NCI-H446 treated with DMSO at 0.1 percent for 48 hours (cell line): ENCODE data around the gene MRC1.

ENCODE experiments used
- DNase-seq: peaks from one replicate; lab custom pipeline; 2025; lab: John Stamatoyannopoulos, UW

Gene MRC1

DNA sequence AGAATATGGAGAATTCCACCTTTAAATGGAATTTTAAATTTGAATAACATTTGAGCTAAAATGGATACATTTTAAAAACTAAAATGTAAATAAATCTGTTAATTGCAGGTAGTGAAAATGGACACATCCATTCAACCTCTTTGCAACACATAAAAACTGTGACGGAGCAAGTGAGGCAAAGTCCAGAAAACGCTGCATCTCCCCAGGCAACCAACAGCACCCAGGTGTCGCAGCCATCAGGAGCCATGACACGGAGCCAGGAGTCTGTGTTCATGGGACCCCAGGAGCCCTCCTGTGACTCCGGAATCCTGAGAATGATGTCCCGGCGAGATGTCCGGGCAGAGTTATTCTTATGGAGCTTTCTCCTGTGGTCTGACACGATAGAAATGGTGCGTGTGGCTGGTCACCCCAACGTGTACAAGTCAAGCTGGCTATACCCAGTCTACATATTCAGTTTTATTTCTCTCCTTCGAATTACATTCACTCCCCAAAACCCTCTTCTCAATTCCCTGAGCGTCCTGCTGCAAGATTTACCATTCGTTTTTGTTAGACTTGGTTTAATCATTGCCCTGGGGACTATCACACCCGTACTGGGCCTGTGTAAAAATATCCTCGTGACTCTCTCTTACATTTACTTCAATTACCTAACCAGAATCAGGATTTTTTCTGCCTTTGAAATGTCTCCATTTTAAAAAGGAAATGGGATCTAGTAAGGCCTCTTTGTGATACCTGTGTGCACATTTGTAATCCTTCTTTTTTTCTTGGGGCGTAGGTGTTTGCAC lies 13.1 kb upstream of the MRC1 start:
- DNase-seq: no peak

DNA sequence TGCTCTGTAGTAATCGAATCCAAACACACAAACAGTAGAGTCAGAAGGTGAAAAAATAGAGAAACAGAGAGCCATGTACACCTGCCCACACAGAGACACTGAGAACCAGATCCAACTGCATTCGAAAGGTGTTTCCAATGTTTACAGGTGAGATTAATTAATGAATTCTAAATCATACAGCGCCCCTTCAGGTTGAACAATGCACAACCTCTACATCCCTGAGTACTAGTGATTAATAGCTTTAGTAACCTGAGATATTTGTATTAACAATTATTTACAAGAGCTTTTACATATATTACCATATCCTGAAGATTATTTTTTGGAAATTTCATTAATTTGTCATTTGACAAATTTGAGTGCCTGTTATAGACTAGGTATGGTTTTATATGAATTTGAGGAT lies 7.6 kb upstream of the MRC1 start:
- DNase-seq: no peak

DNA sequence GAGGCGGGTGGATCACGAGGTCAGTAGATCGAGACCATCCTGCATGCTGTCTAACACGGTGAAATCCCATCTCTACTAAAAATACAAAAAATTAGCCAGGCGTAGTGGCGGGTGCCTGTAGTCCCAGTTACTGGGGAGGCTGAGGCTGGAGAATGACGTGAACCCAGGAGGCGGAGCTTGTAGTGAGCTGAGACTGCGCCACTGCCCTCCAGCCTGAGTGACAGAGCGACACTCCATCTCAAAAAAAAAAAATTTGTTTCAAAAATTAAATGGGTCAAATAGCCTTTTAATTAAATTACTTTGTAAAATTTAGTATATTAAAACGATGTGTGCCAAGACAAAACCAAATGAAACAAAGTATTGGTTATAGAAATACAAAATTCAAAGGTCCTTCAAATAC lies 6.8 kb upstream of the MRC1 start:
- no peak for DNase-seq

DNA sequence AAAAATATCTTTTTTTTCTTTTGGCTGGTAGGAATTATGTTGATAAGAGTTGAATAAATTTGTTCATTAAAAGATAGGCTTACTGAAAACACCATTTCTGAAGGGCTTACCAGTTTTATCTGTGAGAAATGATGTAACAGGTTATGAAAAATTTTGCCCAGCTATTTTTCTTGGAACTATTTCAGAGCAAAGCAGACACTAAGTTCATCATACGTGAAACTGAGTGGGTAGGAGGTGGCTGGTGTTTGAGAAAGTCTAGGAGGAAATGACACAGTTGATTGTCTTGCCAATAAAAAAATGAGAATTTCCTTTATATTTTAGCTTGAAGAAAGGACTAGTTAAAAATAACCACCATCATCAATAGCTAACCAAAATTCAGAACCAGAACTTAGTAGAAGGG lies 6.2 kb upstream of the MRC1 start:
- no peak for DNase-seq

DNA sequence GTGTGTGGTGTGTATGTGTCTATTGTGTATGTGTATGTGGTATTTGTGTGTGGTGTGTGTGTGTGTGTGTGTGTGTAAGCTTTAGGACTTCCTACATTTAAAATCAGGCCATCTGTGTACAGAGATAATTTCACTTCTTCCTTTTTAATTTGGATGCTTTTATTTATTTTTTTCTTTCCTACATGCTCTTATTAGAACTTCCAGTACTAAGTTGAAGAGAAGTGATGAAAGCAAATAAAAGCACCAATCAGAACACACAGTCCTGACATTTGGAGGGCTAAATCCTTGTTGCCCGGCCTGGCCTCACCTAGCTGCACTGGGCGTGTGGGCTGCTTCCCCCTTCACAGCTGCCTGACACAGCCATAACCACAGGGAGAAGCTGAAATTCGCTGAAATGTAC lies 3.8 kb upstream of the MRC1 start:
- no peak for DNase-seq

DNA sequence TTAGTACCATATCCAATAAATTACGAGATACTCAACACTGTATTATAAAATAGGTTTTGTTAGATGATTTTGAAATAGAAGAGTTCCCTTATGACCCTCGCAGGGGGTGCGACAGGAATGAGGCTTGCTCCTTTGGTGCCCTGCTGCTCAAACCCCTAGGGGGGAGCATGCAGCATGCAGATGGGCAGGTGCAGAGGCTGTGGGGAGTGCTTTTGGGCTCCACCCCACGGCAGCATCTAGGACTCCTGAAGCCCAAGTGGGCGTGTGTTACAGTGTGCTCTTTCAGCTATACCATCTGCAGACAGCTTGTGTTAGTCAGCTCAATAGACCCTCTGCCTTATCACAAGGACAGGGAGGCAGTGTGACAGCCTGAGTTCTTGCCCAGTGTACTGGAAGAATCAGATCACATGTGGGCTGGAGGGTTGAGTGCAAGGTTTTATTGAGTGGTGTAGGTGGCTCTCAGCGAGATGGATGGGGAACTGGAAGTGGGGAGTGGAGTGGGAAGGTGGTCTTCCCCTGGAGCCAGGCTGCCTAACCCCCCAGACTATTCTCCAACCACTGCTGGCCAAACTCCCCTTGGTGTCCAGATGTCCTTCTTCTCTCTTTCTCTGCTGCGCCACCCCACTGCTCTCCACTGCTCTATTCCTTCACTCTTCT lies 3.1 kb upstream of the MRC1 start:
- no peak for DNase-seq

DNA sequence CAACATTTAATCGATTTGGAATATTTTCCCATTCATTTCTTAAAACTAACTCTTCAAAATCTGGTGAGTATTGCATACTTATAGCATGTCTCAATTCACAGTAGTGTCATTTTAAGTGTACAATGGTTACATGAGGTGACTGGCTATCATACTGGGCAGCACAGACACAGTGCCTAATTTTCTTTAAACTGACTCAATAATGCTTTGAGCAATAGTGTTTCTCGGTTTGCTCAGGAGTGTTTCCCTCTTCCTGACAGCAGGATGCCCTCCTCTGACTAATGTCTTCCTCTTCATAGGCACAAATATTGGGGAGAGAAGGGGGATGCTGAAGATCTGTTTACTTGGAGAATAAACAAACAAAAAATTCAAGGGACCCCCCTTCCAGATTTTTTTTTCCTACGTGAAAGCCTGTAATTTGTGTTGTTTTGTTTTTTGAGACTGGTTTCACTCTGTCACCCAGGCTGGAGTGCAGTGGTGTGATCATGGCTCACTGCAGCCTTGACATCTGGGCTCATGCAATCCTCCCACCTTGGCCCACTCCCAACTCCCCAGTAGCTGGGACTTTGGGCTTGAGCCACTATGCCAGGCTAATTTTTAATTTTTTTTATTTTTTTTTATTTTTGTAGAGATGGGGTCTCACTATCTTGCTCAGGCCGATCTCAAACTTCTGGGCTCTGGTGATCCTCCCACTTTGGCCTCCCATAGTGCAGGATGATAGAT lies 2.2 kb downstream of the MRC1 start:
- DNase-seq: peak; percentile 10

DNA sequence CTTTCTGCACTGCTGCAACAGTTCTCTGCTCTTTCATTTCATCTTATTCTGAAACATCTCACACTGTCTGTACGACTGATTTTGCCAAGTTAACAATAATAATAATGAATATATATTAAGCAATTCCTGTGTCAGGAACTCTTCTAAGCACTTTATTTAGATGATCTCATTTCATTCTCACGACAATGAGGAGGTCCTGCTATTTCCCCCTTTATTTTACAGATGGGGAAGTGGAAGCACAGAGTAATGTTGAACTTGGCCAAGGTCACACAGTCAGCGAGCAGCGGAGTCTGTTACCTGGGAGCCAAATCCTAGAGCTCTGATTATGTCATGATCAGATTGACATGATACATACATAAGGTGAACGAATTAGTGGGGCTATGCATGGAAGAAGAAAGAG lies 5.8 kb downstream of the MRC1 start:
- DNase-seq: no peak

DNA sequence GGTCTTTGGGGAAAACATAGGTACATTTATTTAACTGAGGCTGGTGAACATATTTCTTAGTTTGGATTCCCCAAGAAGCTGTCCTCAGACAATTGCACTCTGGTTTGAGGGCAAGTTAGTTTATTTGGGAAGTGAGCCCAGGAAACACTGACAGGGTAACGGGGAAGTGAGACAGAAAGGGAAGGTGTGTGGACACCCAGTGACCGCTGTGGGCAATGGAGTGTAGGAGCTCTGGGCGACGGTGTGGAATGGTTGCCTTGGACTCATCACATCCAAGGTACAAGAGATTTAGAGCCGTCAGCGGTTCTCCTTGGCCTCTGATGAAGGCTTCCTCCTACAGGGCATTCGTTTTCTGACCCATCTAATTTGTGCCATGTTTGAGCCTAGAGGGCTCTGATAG lies 7.1 kb downstream of the MRC1 start:
- DNase-seq: no peak

DNA sequence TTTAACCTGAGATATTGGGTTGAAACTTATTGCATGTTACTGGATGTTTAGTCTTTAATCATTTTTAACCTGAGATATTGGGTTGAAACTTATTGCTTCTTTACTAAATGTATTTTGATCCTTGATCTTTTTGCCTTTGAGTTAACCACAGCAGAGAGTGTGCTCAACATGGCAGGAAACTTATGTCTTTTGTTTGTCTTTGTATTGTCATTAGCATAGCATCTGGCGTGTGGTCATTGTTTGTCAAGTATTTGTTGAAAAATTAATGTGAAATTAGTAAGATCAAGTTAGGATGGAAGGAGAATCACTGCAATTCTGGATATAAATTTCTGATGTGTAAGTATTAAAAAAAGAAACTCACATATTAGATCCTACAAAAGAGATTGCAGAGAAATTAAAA lies 8.2 kb downstream of the MRC1 start:
- no peak for DNase-seq

DNA sequence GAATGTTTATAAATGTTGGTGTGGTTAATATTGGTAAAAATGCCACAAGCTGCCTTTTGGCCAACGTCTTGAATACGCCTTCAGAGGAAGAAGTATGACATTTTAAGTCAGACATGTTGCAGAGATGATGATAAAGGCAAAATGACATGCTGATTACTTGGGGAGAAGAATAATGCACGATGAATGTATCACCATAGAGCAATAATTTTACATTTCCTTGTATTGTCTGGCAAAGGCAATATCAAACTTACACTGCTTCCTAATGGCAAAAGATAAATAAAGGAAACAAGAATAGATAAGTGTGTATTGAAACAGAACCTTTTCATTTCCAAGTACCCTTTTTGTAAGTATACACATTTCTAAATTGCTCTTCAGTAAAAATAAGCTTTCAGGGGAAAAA lies 8.6 kb downstream of the MRC1 start:
- no peak for DNase-seq

DNA sequence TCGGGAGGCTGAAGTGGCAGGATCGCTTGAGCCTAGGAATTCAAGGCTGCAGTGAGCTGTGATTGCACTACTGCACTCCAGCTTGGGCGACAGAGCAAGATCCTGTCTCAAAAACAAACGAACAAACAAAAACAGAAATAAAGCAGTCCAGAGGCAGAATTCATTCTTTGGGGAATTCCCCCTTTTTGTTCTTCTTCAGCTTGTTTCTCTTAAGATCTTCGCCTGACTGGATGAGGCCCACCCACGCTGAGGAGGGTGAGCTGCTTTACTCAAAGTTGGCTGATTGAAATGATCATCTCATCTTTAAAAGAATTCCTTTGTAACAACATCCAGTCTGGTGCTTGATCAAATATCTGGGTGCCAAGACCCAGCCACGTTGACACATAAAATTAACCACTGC lies 10.7 kb downstream of the MRC1 start:
- no peak for DNase-seq

DNA sequence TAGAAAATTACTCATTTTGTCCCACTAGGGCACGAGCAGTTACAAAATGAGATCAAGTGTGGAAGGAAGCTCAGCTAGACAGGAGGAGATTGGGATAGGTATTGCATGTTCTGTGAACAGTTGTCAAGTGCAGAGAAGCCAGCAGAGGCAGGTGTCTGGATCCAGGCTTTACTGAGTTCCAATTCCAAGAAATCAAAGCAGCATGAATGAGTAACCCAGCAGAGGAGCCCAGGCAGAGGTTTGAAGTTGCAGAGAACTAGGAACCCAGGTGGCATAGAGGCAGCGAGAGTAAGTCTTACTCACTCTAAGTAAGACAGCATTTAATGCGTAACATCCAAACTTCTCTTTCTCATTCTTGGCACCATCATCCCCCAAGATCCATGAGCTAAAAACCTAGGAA lies 11.8 kb downstream of the MRC1 start:
- DNase-seq: no peak

DNA sequence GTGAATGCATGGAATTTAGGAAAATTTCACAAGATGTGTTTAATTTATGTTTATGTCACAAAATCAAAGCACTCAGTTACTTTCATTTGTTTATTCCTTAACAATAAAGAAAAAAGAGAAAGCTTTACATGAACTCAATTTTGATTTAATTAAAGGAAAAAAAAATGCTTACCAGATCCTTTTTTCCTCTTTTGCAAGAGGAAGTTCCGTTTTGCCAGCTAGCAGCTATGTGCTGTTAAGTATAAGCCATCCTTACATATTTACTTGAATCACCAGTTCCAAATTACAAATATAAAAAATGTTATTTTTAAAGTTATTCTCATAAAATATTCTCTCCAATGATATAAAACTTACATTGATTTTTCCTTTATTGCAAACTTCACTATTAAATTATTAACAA lies 12.7 kb downstream of the MRC1 start:
- no peak for DNase-seq

DNA sequence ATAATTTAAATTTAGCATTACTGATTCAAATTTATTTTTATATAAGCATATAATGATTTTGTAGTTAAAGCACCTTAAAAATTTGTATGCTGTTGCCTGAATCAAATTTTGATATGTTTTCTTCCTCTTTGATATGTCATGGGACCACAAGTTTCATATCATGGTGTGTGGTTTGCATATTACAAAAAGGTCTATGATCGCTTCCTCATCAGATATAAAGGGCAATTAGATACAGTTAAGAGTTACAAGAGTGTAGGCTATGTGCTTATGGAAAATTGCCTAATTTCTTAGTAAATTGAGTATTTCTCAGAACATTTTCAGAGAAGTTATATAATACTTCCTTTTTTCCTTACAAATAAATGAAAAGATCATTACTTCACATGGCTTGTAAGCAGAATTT lies 22.2 kb downstream of the MRC1 start:
- DNase-seq: no peak

DNA sequence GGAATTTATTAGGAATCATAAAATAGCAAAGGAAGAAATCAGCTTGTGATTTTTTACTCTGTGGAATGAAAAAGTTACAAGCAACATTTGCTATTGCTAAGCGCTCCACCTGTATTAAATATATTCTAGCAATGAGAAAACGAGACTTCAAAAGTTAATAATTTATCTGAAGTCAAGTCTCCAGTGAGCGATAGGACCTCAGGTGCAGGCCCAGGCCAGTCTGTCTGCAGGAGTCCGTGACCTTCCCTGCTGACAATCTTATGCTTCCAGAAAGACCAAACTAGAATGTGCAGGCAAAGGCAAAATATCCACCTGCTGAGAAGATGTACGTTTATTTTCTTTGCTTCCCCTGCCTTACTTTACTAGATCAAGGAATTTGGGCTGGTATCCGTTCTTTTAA lies 22.7 kb downstream of the MRC1 start:
- DNase-seq: no peak

DNA sequence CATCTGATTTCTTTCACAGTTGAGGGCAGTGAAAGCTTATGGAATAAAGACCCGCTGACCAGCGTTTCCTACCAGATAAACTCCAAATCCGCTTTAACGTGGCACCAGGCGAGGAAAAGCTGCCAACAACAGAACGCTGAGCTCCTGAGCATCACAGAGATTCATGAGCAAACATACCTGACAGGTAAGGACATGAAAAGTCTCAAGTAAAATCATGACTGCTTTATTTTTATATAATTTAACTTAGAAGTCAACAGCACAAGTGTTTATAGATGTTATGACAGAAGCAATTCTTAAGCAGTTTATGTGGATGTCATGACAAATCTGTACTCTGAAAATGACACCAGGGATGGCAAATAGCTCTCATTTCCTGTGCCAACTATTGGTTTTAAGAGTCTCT lies 24.5 kb downstream of the MRC1 start:
- no peak for DNase-seq

DNA sequence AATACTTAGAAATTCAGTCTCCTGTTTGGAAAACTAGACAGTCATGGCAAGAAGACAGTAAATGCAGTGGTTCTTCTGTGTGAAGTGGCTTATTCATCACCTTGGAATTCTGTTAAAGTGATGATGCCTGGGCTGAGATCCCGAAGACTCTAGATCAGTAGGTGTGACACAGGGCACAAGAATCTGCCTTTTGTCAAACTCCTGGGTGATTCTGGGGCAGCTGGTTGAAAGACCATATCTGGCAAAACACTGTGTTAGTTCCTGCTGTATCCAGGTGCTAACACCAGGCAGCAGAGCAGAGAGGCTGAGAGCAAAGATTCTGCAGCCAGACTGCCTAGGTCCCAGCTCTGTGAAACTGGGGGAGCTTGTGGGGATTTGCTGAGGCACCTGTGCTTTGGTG lies 26.5 kb downstream of the MRC1 start:
- DNase-seq: no peak

DNA sequence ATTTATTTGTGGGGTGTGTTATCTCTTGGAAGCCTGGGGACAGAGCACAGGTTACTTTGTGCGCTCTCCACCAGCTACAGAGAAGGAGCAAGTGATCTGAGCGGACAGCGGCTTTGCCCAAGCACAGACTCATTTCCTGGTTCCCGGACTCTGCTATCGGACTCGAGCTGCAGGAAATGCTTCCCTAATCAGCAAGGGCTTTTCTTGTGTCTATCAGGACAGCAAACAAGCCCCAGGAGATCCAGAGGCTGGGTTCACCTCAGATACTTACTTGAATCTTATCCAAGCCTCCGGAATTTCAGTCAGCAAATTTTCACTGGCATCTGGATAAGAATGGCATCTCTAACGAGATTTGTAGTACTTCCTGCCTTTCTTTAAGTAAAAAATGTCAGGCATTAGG lies 27.8 kb downstream of the MRC1 start:
- no peak for DNase-seq

DNA sequence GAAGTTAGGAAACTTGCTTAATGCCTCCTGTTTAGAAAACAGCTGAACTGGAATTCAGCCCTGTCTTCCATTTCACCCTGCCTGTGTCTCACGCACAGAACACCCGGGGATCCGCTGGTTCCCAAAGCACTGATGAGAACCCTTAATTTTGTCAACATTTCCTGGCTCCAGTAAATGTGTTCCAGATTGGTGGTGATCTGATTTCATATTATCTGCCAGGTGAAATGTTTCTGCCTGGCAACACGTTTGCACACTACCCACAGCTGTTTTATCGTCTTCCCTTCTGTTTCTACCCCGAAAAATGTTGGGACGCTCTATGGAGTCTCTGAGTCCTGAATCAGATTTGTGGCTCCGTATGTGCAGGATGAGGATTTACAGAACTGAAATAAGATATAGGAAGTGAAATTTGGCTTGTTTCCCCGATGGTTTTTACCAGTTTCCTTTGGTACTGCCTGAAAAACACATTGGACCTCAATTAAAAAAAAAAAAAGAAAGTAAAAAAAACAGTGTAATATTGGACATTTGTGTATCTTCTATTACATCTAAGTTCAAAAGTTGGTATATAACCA lies 29.0 kb downstream of the MRC1 start:
- DNase-seq: peak; percentile 34

DNA sequence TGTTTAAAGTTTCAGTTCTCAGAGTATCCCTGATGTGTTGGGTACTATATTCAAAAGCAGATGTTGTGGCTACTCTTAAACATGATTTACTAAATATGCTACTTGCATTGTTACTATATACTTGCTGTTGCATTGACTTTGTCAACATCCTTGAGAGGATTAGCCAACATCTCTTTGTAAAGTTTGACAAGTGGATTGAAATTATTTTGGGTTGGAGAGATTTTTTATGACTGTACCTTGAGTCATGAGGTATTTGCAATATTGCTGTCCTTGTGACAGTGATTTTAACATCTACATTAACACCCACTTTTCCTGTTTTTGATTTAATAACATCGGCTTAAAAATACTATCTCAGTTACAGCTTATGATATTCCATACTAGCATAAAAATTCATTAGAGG lies 31.9 kb downstream of the MRC1 start:
- no peak for DNase-seq

DNA sequence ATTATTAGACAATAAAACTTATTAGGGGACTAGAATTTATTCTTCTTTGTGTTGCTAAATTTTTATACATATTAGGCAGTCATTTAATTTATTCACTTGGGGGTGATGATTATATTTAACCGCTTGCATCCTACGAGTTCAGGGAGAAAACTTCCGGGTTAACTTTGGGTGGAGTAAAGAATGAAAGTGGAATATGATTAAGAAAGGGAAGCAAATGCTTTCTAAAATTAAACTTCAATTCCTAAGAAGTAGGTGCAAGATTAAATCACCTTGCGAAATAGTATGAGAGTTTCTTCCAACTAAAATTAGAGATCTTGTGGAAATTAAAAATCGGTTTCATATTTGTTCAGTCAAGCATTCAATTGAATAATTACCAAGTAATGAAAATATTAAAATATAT lies 33.5 kb downstream of the MRC1 start:
- DNase-seq: no peak
